DND-41 (cell line): ENCODE results near the gene SERPINI1.
"Not testable (repeated sequence)": the region's sequence is repeated elsewhere in the genome, so short reads cannot be mapped to it uniquely, and the experiment has no call there.

Experiments used
- ATAC-seq: fragments of 200-7000 bp; cut with Tn5 transposase; 3 replicates; pipeline ENCODE4 v1.9.1; 2021; ENCODE audit warnings: low read depth; ENCODE audit not compliant: insufficient read depth
- DNase-seq: peaks from one replicate; pipeline ENCODE4 v3.0.0-alpha.2; 2020
- H2AFZ ChIP-seq: 2 replicates; pipeline ENCODE4 v1.6.0; 2012; ENCODE audit warnings: low read depth, low read length
- H3K27ac ChIP-seq: 2 replicates; pipeline ENCODE4 v1.5.1; 2012; ENCODE audit warnings: low read length, inconsistent platforms
- H3K27me3 ChIP-seq: fragments of 200-600 bp; sonication (generic); 2 replicates; pipeline ENCODE4 v1.6.0; 2012; ENCODE audit warnings: low read length, mild to moderate bottlenecking, inconsistent platforms; ENCODE audit not compliant: insufficient read depth, poor library complexity
- H3K36me3 ChIP-seq: 2 replicates; pipeline ENCODE4 v1.5.1; 2012; ENCODE audit warnings: low read length, inconsistent platforms; ENCODE audit not compliant: insufficient read depth
- H3K4me1 ChIP-seq: 2 replicates; pipeline ENCODE4 v1.5.1; 2012; ENCODE audit warnings: mild to moderate bottlenecking, low read length; ENCODE audit not compliant: insufficient read depth
- H3K4me2 ChIP-seq: 2 replicates; pipeline ENCODE4 v1.6.0; 2012; ENCODE audit warnings: mild to moderate bottlenecking, moderate library complexity, low read length, inconsistent platforms; ENCODE audit not compliant: insufficient read depth
- H3K4me3 ChIP-seq, 2 experiments: fragments of 200-600 bp in 1 of 2; shearing (Covaris generic) in 1 of 2; 2 replicates each; pipeline ENCODE4 v1.5.1; 2012 to 2016; ENCODE audit warnings: inconsistent platforms in 2 of 2, low read length in 2 of 2, mild to moderate bottlenecking in 2 of 2, low read depth in 1 of 2, moderate library complexity in 1 of 2
- H3K79me2 ChIP-seq: 2 replicates; pipeline ENCODE4 v1.6.0; 2012; ENCODE audit warnings: low read length, inconsistent platforms; ENCODE audit not compliant: insufficient read depth
- H3K9ac ChIP-seq: 2 replicates; pipeline ENCODE4 v1.6.0; 2012; ENCODE audit warnings: low read depth, mild to moderate bottlenecking, inconsistent platforms, low read length, moderate library complexity
- H3K9me3 ChIP-seq: 2 replicates; pipeline ENCODE4 v1.5.1; 2012; ENCODE audit warnings: low read length, moderate library complexity, mild to moderate bottlenecking, inconsistent platforms; ENCODE audit not compliant: insufficient read depth, severe bottlenecking
- H4K20me1 ChIP-seq: 2 replicates; pipeline ENCODE4 v1.6.0; 2012; ENCODE audit warnings: low read length; ENCODE audit not compliant: insufficient read depth
- EZH2 ChIP-seq: IDR thresholded peaks from 3 replicates; pipeline ENCODE4 v1.6.1; 2012; ENCODE audit warnings: borderline replicate concordance, low read depth, mild to moderate bottlenecking, moderate library complexity, low read length, inconsistent platforms; ENCODE audit not compliant: severe bottlenecking
- TF ChIP-seq, protein P1 (sequence below): IDR thresholded peaks from 2 replicates; pipeline ENCODE4 v1.5.1; 2012; ENCODE audit warnings: borderline replicate concordance, low read length, moderate library complexity, mild to moderate bottlenecking; ENCODE audit not compliant: poor library complexity, severe bottlenecking; ENCODE audit errors: extremely low read depth

The SERPINI1 gene

DNA sequence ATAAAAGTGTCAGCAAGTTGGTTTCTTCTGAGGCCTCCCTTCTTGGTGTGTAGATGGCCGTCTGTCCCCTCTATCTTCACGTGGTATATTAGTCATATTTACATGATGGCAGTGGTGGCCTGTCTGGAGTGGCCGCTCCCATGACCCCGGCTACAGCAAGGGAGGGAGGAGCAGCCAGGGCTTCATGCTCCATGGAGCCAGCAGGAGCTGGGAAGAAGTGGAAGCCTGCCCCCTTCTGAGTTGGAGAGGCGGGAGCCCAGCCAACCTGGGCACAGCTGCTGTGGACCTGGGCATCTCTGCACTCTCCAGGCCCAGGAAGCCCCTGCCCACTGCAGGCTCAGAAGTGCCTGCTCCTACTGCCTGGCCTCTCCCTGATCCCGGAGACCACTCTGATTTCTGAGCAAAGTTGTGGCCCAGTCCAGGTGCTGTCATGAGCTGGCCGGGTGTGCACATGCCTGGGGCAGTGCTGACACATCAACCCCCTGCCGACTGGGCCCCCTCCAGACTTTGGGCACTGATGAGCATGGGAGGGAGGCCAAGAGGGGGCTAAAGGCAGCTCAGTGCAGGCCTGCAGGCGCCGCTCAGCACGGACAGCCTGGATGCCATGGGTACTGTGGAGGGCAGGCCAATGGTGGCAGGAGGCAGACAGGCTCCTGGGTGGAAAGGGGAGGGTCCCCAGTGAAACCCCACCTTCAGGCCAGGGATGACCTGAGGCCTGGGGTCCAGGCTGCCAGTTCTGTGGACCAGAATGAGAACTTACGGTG is 84.8 kb downstream of the SERPINI1 start:
- no peak for DNase-seq
- Histone ChIP-seq H3K4me1 (no peaks in the 10 kb centered on the region), H3K4me2 (no peak overlapping the region), H3K4me3 (no peak overlapping the region), H3K9ac (no peak overlapping the region), H4K20me1 (no peaks in the 10 kb centered on the region), H3K27me3 (no peaks in the 10 kb centered on the region), H3K36me3 (no peaks in the 10 kb centered on the region), H3K79me2 (no peaks in the 10 kb centered on the region), H2AFZ (no peak overlapping the region), H3K27ac (no peak overlapping the region), H3K9me3 (no peaks in the 10 kb centered on the region)
- ATAC-seq = no peak
- no peak for TF ChIP-seq EZH2
- TF ChIP-seq, protein P1, sequence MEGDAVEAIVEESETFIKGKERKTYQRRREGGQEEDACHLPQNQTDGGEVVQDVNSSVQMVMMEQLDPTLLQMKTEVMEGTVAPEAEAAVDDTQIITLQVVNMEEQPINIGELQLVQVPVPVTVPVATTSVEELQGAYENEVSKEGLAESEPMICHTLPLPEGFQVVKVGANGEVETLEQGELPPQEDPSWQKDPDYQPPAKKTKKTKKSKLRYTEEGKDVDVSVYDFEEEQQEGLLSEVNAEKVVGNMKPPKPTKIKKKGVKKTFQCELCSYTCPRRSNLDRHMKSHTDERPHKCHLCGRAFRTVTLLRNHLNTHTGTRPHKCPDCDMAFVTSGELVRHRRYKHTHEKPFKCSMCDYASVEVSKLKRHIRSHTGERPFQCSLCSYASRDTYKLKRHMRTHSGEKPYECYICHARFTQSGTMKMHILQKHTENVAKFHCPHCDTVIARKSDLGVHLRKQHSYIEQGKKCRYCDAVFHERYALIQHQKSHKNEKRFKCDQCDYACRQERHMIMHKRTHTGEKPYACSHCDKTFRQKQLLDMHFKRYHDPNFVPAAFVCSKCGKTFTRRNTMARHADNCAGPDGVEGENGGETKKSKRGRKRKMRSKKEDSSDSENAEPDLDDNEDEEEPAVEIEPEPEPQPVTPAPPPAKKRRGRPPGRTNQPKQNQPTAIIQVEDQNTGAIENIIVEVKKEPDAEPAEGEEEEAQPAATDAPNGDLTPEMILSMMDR = no peak

DNA sequence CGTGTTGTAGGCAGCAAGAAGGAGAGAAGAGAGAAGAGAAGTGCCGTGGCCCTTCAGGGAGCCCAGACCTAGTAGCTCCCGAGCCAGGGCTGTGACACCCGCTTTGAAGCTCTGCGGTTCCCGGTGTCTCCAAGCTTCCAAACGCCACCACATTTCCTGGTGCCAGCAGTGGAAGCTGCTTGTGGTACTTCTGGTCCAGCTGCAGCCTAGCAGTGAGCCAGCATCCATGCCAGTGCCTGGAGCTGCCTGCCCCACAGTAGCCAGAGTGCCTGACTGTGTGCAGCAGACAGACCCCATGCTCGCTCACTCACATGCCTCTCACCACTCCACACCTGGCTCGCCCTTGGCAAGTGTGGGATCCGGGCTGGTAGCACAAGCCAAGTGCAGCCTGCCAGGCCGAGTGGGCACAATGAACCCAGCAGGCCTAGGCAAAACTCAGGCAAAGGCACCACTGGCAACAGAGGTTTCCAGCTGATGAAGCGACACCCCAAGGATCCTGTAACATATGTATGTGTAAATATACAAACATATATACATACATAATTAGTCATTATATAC is 85.8 kb downstream of the SERPINI1 start:
- Histone ChIP-seq H4K20me1 (no peaks in the 10 kb centered on the region), H3K36me3 (no peaks in the 10 kb centered on the region), H3K79me2 (no peaks in the 10 kb centered on the region), H2AFZ (no peak overlapping the region), H3K9ac (no peak overlapping the region), H3K4me1 (no peaks in the 10 kb centered on the region), H3K4me2 (no peak overlapping the region), H3K27me3 (no peaks in the 10 kb centered on the region), H3K4me3 (no peak overlapping the region), H3K27ac (no peak overlapping the region), H3K9me3 (no peaks in the 10 kb centered on the region)
- DNase-seq = no peak
- TF ChIP-seq EZH2 = no peak
- TF ChIP-seq, protein P1 = no peak
- no peak for ATAC-seq

DNA sequence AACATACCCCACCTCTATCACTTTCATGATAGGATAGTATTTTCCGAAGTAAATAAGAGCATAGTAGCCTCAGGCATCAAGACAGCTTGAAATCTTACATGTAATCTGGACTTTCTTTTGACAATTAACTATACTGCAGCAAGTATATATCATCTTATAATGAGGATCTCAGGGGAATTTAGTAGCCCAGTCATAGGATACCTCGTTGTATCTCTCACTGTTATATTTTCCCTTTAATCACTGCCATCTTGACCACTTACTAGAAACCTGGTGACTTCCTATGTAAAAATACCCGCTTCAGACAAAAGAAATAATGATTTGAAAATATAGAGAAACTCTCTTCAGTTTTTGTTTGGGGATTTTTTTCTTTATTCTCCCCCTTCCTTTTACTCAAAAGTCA is 88.2 kb downstream of the SERPINI1 start:
- Histone ChIP-seq H3K27ac (no peak overlapping the region), H3K27me3 (no peaks in the 10 kb centered on the region), H4K20me1 (no peaks in the 10 kb centered on the region), H2AFZ (no peak overlapping the region), H3K9ac (no peak overlapping the region), H3K4me3 (no peak overlapping the region), H3K4me2 (no peak overlapping the region), H3K4me1 (no peaks in the 10 kb centered on the region), H3K79me2 (no peaks in the 10 kb centered on the region), H3K36me3 (no peaks in the 10 kb centered on the region), H3K9me3 (no peaks in the 10 kb centered on the region)
- TF ChIP-seq EZH2 = no peak
- TF ChIP-seq, protein P1 = no peak
- no peak for ATAC-seq
- no peak for DNase-seq

DNA sequence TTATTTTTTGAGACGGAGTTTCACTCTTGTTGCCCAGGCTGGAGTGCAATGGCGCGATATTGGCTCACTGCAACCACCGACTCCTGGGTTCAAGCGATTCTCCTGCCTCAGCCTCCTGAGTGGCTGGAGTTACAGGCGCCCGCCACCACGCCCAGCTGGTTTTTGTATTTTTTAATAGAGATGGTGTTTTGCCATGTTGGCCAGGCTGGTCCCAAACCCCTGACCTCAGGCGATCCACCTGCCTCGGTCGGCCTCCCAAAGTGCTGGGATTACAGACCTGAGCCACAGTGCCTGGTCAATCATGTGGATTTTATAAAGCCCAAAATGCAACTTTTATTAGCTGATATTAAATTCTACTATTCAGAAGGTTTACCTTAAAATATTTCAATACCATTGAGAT is 92.1 kb downstream of the SERPINI1 start:
- H3K27ac ChIP-seq, ATAC-seq, H3K4me2 ChIP-seq: not testable (repeated sequence)

More for the DNA sequence above, 92.1 kb downstream of the SERPINI1 start:
- not testable (repeated sequence) for H3K4me3 ChIP-seq, DNase-seq, H3K27me3 ChIP-seq, H3K4me1 ChIP-seq, H4K20me1 ChIP-seq, H2AFZ ChIP-seq, H3K79me2 ChIP-seq, H3K9ac ChIP-seq, H3K9me3 ChIP-seq, H3K36me3 ChIP-seq
